Neural cell (in vitro differentiated cells): Measurements from ENCODE around the gene ZNF473. TPM values are rescaled to one million over a fixed set of nuclear protein-coding genes. Genes with fewer than 3 reads are reported as not detected.
A peak's percentile ranks its signal among the peaks of the same experiment; 100 is the strongest.
"Not testable (repeated sequence)": the region's sequence is repeated elsewhere in the genome, so short reads cannot be mapped to it uniquely, and the experiment has no call there.

Source experiments
- H2AFZ ChIP-seq: fragments of 200-600, 300-800 bp; sonication (generic), shearing (Covaris generic); 2 replicates; pipeline ENCODE4 v1.6.0; 2014; ENCODE audit warnings: low read depth, mild to moderate bottlenecking, antibody characterized with exemption, low read length, moderate library complexity
- H3F3A ChIP-seq: fragments of 200-600 bp; shearing (Covaris generic); 2 replicates; pipeline ENCODE4 v1.6.1; 2016; ENCODE audit warnings: mild to moderate bottlenecking, moderate library complexity, mixed read lengths, antibody characterized with exemption, low read length; ENCODE audit not compliant: insufficient read depth, poor library complexity, severe bottlenecking
- H3K27ac ChIP-seq: fragments of 200-600, 300-800 bp; sonication (generic), shearing (Covaris generic); 2 replicates; pipeline ENCODE4 v1.5.1; 2014; ENCODE audit warnings: mild to moderate bottlenecking, low read length, moderate library complexity
- H3K27me3 ChIP-seq: fragments of 300-800, 200-600 bp; sonication (generic), shearing (Covaris generic); 2 replicates; pipeline ENCODE4 v1.6.0; 2014; ENCODE audit warnings: mild to moderate bottlenecking, low read depth, low read length, moderate library complexity; ENCODE audit not compliant: insufficient read depth
- H3K36me3 ChIP-seq: fragments of 300-800, 200-600 bp; sonication (generic), shearing (Covaris generic); 2 replicates; pipeline ENCODE4 v1.5.1; 2014; ENCODE audit warnings: mild to moderate bottlenecking, antibody characterized with exemption, low read length, moderate library complexity; ENCODE audit not compliant: insufficient read depth
- H3K4me2 ChIP-seq: fragments of 300-800, 200-600 bp; sonication (generic), shearing (Covaris generic); 2 replicates; pipeline ENCODE4 v1.6.0; 2014; ENCODE audit warnings: mild to moderate bottlenecking, low read length
- H3K4me3 ChIP-seq: fragments of 300-800, 200-600 bp; sonication (generic), shearing (Covaris generic); 2 replicates; pipeline ENCODE4 v1.5.1; 2014; ENCODE audit warnings: mild to moderate bottlenecking, low read length, moderate library complexity
- H3K79me2 ChIP-seq: fragments of 200-600 bp; shearing (Covaris generic); replicated peaks from 2 replicates; pipeline ENCODE4 v1.6.0; 2014; ENCODE audit warnings: mild to moderate bottlenecking, low read length, moderate library complexity; ENCODE audit not compliant: insufficient read depth
- H3K9ac ChIP-seq: fragments of 300-800, 200-600 bp; sonication (generic), shearing (Covaris generic); 2 replicates; pipeline ENCODE4 v1.6.1; 2016; ENCODE audit warnings: mild to moderate bottlenecking, low read length, mixed read lengths
- H3K9me2 ChIP-seq: fragments of 200-600 bp; shearing (Covaris generic); 2 replicates; pipeline ENCODE4 v1.6.1; 2016; ENCODE audit warnings: mild to moderate bottlenecking, low read length, mixed read lengths; ENCODE audit not compliant: insufficient read depth
- H3K9me3 ChIP-seq: fragments of 200-600, 300-800 bp; sonication (generic), shearing (Covaris generic); 2 replicates; pipeline ENCODE4 v1.6.1; 2016; ENCODE audit warnings: mild to moderate bottlenecking, mixed run types, low read length, moderate library complexity, mixed read lengths
- H4K20me1 ChIP-seq: fragments of 200-600 bp; shearing (Covaris generic); 2 replicates; pipeline ENCODE4 v1.6.1; 2016; ENCODE audit warnings: mild to moderate bottlenecking, mixed run types; ENCODE audit not compliant: insufficient read depth
- CTCF ChIP-seq: fragments of 450-650 bp; IDR thresholded peaks from 2 replicates; pipeline ENCODE4 v1.5.1; 2014; ENCODE audit warnings: antibody characterized with exemption, mild to moderate bottlenecking, moderate library complexity; ENCODE audit not compliant: poor library complexity, severe bottlenecking
- EP300 ChIP-seq: fragments of 450-650 bp; conservative IDR thresholded peaks from 2 replicates; pipeline ENCODE4 v1.6.1; 2014; ENCODE audit warnings: antibody characterized with exemption, mild to moderate bottlenecking, moderate library complexity; ENCODE audit not compliant: poor library complexity, severe bottlenecking
- EZH2 ChIP-seq: fragments of 200-600, 300-800 bp; shearing (Covaris generic), sonication (generic); IDR thresholded peaks from 2 replicates; pipeline ENCODE4 v1.6.1; 2014; ENCODE audit warnings: antibody characterized with exemption, low read length, borderline replicate concordance, mild to moderate bottlenecking; ENCODE audit not compliant: insufficient read depth, poor library complexity, severe bottlenecking
- MXI1 ChIP-seq: fragments of 450-650 bp; conservative IDR thresholded peaks from 2 replicates; pipeline ENCODE4 v1.6.1; 2014; ENCODE audit warnings: antibody characterized with exemption, mild to moderate bottlenecking; ENCODE audit not compliant: poor library complexity, severe bottlenecking
- POLR2AphosphoS5 ChIP-seq: IDR thresholded peaks from 2 replicates; pipeline ENCODE4 v1.6.1; 2012
- RAD21 ChIP-seq: fragments of 450-650 bp; conservative IDR thresholded peaks from 2 replicates; pipeline ENCODE4 v1.6.1; 2014; ENCODE audit warnings: antibody characterized with exemption, mild to moderate bottlenecking, moderate library complexity
- REST ChIP-seq: IDR thresholded peaks from 2 replicates; pipeline ENCODE4 v1.6.1; 2012; ENCODE audit warnings: borderline replicate concordance
- SMC3 ChIP-seq: fragments of 450-650 bp; conservative IDR thresholded peaks from 2 replicates; pipeline ENCODE4 v1.6.1; 2014; ENCODE audit warnings: antibody characterized with exemption, mild to moderate bottlenecking, moderate library complexity; ENCODE audit not compliant: poor library complexity
- TAF1 ChIP-seq: IDR thresholded peaks from 2 replicates; pipeline ENCODE4 v1.6.1; 2012; ENCODE audit warnings: low read depth
- polyA plus RNA-seq: library from polyadenylated mRNA; depleted of rRNA; stranded (reverse); fragments of >200 nt; gene quantifications from 2 replicates; pipeline ENCODE4 v1.2.3, GENCODE V29; 2014

The ZNF473 gene
- polyA plus RNA-seq, 1 donor from 2014 or later, result 8.4 TPM

- TF ChIP-seq POLR2AphosphoS5 (no peak), TAF1 (no peak), CTCF (no peak), EZH2 (no peak), EP300 (no peak), RAD21 (no peak), SMC3 (no peak), REST (no peak), MXI1 (no peak)
- H3K9me2 ChIP-seq, result no peaks in the 10 kb centered on the region
- no peak overlapping the region for H3K4me3 ChIP-seq
- H3K9ac ChIP-seq, result no peak overlapping the region
- no peaks in the 10 kb centered on the region for H3K79me2 ChIP-seq
- H3K36me3 ChIP-seq, result peaks cover 27% of the 10 kb centered on the region
- H3K4me2 ChIP-seq, result no peak overlapping the region
- peaks cover 25% of the 10 kb centered on the region for H3K9me3 ChIP-seq
- no peaks in the 10 kb centered on the region for H4K20me1 ChIP-seq
- no peaks in the 10 kb centered on the region for H3K27me3 ChIP-seq
- H2AFZ ChIP-seq, result no peak overlapping the region
- no peak overlapping the region for H3K27ac ChIP-seq
- H3F3A ChIP-seq, result no peaks in the 10 kb centered on the region
Measured at GRCh38 chr19:50047671-50048070, 21.9 kb downstream of the ZNF473 start.

- Histone ChIP-seq H3K27ac (peak overlapping the region; percentile 33), H3K79me2 (no peaks in the 10 kb centered on the region), H3K4me3 (peak overlapping the region; percentile 73), H3F3A (no peaks in the 10 kb centered on the region), H3K9me3 (peaks cover 16% of the 10 kb centered on the region), H3K9ac (peak overlapping the region; percentile 57), H2AFZ (no peak overlapping the region), H3K4me2 (no peak overlapping the region), H4K20me1 (no peaks in the 10 kb centered on the region), H3K36me3 (peaks cover 16% of the 10 kb centered on the region), H3K27me3 (no peaks in the 10 kb centered on the region), H3K9me2 (no peaks in the 10 kb centered on the region)
- TF ChIP-seq MXI1 (peak; percentile 50), POLR2AphosphoS5 (peak; percentile 39), EP300 (peak; percentile 23), CTCF (no peak), EZH2 (no peak)
Measured at GRCh38 chr19:50050406-50051227, 24.8 kb downstream of the ZNF473 start.

GRCh38 chr19:50051228-50051895, 25.6 kb downstream of the ZNF473 start:
- H3K4me2 ChIP-seq, H4K20me1 ChIP-seq, H3F3A ChIP-seq, H3K9me3 ChIP-seq, H3K9me2 ChIP-seq, H3K27me3 ChIP-seq, H3K79me2 ChIP-seq, H2AFZ ChIP-seq: not testable (repeated sequence)
- Histone ChIP-seq H3K9ac (peak overlapping the region; percentile 57), H3K4me3 (peak overlapping the region; percentile 73), H3K36me3 (peaks cover 13% of the 10 kb centered on the region), H3K27ac (peak overlapping the region; percentile 33)
